HG02970 (cell line): ENCODE measurements around the gene SPATS2L.
A peak's percentile ranks its signal among the peaks of the same experiment; 100 is the strongest.

Experiments
- ATAC-seq: cut with Tn5 transposase; IDR thresholded peaks from one replicate; pipeline ENCODE4 v1.9.1; 2021; ENCODE audit warnings: mild to moderate bottlenecking, moderate library complexity, moderate number of reproducible peaks; ENCODE audit not compliant: unreplicated experiment, low FRiP score

Gene SPATS2L

GRCh38 chr2:200306196-200306930, at the start of gene SPATS2L:
SPATS2L (plus strand) TSS chr2:200306693; CDS start chr2:200389245, 82,552 bp downstream.
- peak; percentile 54 for ATAC-seq

GRCh38 chr2:200257570-200257969, 48.9 kb upstream of the SPATS2L start:
- no peak for ATAC-seq

GRCh38 chr2:200258081-200258480, 48.4 kb upstream of the SPATS2L start:
- no peak for ATAC-seq

GRCh38 chr2:200258881-200259576, 47.5 kb upstream of the SPATS2L start:
- no peak for ATAC-seq

- ATAC-seq, result no peak
Observed at GRCh38 chr2:200259577-200259957, 46.9 kb upstream of the SPATS2L start.

- no peak for ATAC-seq
Observed at GRCh38 chr2:200262047-200262446, 44.4 kb upstream of the SPATS2L start.

GRCh38 chr2:200263279-200263678, 43.2 kb upstream of the SPATS2L start:
- ATAC-seq, result no peak

GRCh38 chr2:200264631-200265030, 41.9 kb upstream of the SPATS2L start:
- no peak for ATAC-seq

GRCh38 chr2:200266406-200266805, 40.1 kb upstream of the SPATS2L start:
- ATAC-seq, result no peak

- no peak for ATAC-seq
Observed at GRCh38 chr2:200267350-200267749, 39.1 kb upstream of the SPATS2L start.

GRCh38 chr2:200270732-200271131, 35.8 kb upstream of the SPATS2L start:
- no peak for ATAC-seq

GRCh38 chr2:200272320-200272719, 34.2 kb upstream of the SPATS2L start:
- ATAC-seq, result no peak

GRCh38 chr2:200274116-200275075, 32.1 kb upstream of the SPATS2L start:
- no peak for ATAC-seq

- ATAC-seq, result no peak
Observed at GRCh38 chr2:200275295-200276013, 31.0 kb upstream of the SPATS2L start.

GRCh38 chr2:200276472-200276871, 30.0 kb upstream of the SPATS2L start:
- no peak for ATAC-seq

GRCh38 chr2:200278694-200279316, 27.7 kb upstream of the SPATS2L start:
- ATAC-seq, result no peak

GRCh38 chr2:200279857-200280256, 26.6 kb upstream of the SPATS2L start:
- ATAC-seq, result no peak

GRCh38 chr2:200286578-200286977, 19.9 kb upstream of the SPATS2L start:
- ATAC-seq, result no peak

GRCh38 chr2:200288670-200289429, 17.6 kb upstream of the SPATS2L start:
- no peak for ATAC-seq
